Right kidney (tissue), 1 donor: ENCODE data around the gene ADAMTS4.

Experiments
- DNase-seq: peaks from one replicate; pipeline ENCODE4 v3.0.0-alpha.2; 2016

Gene ADAMTS4

DNA sequence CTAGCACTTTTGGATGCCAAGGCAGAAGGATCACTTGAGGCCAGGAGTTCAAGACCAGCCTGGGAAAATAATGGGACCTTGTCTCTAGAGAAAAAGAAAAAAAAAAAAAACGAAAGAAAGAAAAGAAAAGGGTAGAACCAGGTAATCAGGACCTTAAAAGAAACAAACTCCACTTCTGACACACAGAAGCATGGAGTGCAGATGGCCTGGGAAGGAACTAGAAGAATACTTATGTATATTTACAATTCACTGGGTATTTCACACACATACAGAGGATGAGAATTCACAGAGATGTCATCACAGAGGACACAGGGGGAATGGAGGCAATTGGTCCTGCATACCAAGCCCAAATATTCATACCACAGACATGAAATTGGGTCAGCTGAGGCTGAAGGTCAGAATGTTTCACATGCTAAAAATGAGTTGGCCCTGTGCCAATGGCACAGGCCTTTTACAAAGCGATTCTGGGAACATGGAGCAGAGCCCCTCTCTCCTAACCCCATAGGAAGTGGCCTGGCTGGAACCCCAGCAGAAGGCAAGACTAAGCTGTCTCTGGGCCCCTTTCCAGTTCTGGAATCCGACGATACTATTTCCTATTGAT is 26.0 kb downstream of the ADAMTS4 start:
- no peak for DNase-seq

DNA sequence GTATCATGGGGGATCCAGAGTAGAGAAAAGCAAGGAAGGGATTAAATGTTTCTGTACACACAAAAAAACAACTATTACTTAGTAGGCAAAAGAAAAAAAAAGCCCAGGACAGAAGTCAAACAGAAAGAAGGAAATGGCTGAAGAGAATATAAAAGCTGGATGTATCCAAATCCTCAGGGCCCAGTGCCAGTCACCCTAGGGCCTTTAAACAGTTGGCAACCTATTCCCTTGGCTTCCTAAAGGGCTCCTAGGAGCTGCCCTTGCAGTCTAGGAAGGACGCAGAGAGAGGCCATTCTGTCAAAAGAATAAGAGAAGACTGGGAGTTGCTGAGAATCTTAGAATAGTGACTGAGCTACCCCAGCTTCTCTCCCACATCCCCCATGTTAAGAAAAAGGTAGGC is 26.5 kb downstream of the ADAMTS4 start:
- no peak for DNase-seq

GRCh38 chr1:161171696-161172095 is 27.2 kb downstream of the ADAMTS4 start:
- DNase-seq = no peak

GRCh38 chr1:161171191-161171590 is 27.7 kb downstream of the ADAMTS4 start:
- DNase-seq = no peak

DNA sequence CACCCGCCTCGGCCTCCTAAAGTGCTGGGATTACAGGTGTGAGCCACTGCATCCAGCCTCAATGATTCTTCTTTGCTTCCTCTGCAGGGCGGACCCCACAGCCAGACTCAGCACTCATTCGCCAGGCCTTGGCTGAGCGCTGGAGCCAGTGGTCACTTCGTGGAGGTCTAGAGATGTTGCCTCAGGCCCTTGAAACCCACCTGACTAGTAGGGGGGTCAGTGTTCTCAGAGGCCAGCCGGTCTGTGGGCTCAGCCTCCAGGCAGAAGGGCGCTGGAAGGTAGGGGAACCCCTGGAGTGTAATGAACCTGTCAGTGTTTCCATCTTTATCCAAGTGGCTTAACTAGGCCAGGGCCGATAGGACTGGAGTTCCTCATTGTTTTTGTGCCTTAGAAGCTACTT is 29.9 kb downstream of the ADAMTS4 start:
- DNase-seq = no peak

DNA sequence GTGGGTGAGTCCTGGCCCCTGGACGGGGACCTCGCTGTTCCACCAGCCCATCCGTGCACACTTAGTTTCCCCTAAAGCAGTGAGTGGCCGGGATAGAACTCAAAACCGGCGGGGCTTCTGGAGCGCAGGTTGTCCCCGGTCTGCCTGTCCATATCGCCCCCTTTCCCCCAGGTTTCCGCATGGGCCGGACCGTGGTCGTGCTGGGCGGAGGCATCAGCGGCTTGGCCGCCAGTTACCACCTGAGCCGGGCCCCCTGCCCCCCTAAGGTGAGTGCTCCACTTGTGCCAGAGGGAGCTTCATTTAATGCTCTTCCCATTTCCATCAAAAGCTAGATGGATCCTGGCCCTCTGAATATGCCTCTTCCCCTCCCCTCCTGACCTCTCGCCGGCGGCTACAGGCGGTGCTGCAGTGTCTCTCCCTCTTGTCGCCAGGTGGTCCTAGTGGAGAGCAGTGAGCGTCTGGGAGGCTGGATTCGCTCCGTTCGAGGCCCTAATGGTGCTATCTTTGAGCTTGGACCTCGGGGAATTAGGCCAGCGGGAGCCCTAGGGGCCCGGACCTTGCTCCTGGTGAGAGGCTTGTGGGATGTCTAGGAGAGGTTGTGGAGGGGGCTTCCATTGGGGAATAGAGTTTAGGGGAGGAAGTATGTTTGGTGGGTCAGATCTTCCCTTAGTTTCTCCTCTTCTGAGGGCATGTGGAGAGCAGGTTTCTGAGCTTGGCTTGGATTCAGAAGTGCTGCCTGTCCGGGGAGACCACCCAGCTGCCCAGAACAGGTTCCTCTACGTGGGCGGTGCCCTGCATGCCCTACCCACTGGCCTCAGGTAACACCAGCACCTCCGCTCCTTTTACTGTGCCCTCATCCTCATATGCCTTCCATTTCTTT is 31.9 kb downstream of the ADAMTS4 start:
- DNase-seq = no peak

GRCh38 chr1:161165742-161166668 is 32.8 kb downstream of the ADAMTS4 start, which contains the start of gene PPOX:
Gene PPOX (plus strand): TSS chr1:161166426. CDS start chr1:161166848, 422 bp downstream.
- DNase-seq = peak; percentile 94

DNA sequence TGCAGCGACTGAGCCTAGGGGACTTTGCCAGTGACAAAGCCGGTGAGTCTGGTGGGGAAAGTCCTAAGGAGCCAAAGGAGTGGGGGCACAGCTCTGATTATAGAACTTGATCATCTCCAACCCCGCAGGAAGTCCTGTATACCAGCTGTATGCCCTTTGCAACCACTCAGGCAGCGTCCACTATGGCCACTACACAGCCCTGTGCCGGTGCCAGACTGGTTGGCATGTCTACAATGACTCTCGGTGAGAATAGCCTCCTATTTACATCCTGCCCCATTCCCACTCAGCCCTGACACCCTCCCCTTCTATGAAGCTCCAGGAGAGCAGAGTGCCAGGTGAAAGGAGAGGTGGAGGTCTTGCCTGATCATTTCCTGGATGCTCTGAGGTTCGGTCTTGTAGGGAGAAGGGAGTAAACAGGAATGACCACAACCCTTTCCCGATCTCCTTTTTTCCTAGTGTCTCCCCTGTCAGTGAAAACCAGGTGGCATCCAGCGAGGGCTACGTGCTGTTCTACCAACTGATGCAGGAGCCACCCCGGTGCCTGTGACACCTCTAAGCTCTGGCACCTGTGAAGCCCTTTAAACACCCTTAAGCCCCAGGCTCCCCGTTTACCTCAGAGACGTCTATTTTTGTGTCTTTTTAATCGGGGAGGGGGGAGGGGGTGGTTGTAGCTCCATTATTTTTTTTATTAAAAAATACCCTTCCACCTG is 33.8 kb downstream of the ADAMTS4 start:
- no peak for DNase-seq

GRCh38 chr1:161163793-161164192 is 35.1 kb downstream of the ADAMTS4 start:
- DNase-seq = no peak

GRCh38 chr1:161162806-161163205 is 36.0 kb downstream of the ADAMTS4 start:
- DNase-seq = no peak

GRCh38 chr1:161162052-161162451 is 36.8 kb downstream of the ADAMTS4 start:
- DNase-seq = no peak

DNA sequence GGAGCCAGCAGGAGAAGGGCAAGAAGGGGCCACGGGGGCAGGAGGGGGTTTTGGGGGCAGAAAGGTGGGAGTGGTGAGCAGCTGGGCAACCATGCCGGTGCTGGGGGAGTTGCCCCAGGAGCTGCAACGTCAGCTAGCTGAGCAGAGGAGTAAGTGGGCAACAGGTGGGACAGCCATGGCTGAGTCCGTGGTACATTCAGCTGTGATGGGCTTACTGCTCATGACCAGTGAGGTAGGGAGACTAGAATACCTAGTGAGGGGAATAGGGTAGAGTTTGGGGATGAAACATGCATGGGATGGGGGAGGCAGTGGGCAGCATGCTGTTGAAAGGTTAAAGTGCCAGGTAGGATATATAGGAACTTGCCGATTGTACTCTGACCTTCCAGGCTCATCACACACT is 37.2 kb downstream of the ADAMTS4 start:
- no peak for DNase-seq

GRCh38 chr1:161160671-161161145 is 38.1 kb downstream of the ADAMTS4 start:
- no peak for DNase-seq

- no peak for DNase-seq
Observed at GRCh38 chr1:161159913-161160243, 39.0 kb downstream of the ADAMTS4 start.

DNA sequence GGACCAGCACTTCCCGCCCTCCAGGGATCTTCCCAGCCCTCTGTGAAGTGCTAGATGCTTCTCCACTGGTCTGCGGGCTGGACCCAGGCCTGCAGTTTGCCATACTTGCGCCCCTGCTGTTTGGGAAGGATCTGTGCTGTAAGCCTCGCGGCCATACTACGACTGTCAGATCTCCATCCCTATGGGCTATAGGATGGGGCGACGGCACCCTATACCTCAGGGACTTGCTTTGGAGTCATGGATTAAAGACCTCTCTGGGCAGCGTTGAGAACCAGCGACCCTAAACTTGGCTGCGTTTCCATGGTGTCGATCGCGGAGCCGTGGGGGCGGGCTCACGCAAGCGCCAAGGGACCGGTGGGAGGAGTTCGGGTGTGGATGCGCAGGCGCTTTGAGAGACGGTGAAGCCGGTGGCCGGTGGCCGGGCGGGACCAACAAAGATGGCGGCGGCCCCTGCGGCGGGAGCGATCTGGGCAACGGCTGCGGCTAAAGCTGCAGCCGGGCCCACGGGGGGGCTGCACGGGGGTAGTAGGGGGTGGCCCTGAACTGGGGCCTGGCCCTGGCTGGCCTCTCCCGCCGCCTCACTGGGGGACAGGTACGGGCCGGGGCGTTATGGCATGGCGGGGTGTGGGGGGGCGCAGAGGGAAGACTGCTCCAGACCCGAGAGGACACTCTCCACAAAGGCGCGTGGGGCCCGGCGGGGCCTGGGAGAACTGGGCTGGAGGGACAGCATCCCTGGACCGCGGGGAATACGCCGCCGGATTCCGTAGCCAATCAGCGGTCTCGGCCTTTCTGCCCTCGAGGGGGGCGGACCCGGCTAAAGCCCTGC is 39.6 kb downstream of the ADAMTS4 start, which contains the start of gene USP21:
Gene USP21, plus strand, starts transcription at position 414 of the 826 bp plus-strand sequence. CDS start 1,141 bp downstream, outside the sequence.
- peak; percentile 90 for DNase-seq

GRCh38 chr1:161158316-161159010 is 40.4 kb downstream of the ADAMTS4 start:
- no peak for DNase-seq

DNA sequence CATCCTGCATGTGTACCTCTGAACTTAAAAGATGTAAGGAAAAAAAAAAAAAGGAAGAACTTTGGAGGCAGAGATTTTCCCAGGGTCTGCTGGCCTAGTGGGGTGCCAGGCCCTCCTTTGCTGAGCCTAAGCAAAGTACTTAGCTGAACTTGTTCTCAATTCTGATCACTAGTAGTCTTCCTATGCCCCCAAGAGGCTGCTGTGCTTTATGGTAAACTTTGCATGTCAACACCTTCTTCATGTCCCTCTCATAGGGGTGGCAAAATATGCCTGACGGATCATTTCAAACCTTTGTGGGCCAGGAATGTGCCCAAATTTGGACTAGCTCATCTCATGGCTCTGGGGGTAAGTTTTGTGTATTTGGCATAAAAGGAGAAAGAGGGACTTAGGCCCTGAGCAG is 41.0 kb downstream of the ADAMTS4 start:
- DNase-seq = no peak

DNA sequence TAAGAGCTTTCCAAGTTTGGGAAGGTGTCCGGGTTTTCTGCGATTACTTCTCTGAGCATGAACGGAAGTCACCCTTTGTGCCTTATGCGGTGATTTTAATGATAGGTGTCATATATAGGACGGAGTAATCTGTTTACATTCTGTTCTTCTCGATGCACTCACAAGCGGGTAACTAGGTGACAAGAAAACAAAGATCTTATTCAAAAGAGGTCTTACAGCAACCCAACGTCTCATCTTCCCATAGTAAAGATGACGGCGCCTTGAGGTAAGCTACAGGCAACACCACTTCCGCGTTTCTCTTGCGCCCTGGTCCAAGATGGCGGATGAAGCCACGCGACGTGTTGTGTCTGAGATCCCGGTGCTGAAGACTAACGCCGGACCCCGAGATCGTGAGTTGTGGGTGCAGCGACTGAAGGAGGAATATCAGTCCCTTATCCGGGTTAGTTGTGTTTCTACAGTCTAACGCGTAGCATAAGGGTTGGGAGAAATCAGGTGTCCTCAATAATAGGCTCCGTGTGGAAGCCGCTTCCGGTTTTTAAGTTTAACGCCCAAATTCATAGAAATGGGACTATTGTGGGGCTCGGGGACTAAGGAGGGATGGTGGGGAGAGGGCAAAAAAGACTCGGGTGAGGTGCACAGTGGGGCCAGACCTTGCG is 45.0 kb downstream of the ADAMTS4 start, which contains the start of gene UFC1:
Gene UFC1, plus strand, starts transcription at position 297 of the 656 bp plus-strand sequence. Its CDS starts 20 bp downstream, at position 317.
- DNase-seq = peak; percentile 90

GRCh38 chr1:161153176-161153575 is 45.7 kb downstream of the ADAMTS4 start:
- no peak for DNase-seq

DNA sequence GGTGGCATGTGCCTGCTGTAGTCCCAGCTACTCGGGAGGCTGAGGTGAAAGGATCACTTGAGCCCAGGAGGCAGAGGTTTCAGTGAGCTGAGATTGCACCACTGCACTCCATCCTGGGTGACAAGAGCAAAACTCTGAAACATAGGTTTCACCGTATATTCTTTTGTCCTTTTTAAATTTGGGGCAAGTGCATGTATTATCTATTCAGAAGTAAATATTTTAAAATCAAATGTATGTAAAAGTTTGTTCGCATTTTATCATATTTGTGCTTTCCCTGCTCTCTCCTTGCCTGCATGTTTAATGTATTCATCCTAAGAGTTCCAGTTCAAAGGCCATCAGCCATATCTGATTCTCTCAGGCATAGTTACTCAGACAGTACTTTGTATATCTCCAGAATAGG is 53.0 kb downstream of the ADAMTS4 start:
- DNase-seq = no peak
